ENCODE results near the gene TANGO2. TPM values are rescaled to one million over a fixed set of nuclear protein-coding genes. Genes with fewer than 3 reads are reported as not detected.
A peak's percentile ranks its signal among the peaks of the same experiment; 100 is the strongest.

The TANGO2 gene
- total and polyA plus RNA-seq, 7 experiments from 2014 or later = 20.0 to 43.1 (median 38.6) TPM

DNA sequence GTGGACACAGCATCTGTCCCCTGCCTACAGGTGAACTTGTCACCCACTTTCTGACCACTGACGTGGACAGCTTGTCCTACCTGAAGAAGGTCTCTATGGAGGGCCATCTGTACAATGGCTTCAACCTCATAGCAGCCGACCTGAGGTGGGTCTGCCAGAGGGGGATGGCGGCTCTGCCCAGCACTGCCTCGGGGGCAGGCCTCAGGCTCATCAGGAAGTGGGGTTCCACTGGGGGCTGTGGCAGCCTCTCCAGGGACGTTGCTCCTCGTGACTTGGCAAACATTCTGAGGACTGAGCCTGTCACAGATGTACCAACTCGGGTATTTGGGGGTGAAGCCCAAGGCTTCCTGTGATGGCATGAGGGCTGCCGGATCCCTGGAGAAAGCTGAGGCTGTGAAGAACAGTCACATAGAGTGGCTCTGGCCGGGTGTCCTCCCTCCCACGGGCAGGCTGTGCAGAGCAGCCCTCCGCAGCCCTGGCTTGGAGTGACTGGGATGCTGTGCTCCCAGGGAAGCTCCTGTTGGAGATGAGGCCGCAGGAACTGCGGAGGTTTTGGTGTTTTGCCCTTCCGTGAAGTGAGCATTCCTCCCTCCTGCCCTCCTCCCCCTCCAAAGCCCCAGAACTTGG is 32.6 kb downstream of the TANGO2 start:
- peaks cover 0 to 6% (median under 1%) of the 10 kb centered on the region in 7 donors for H3K4me1 Mint-ChIP-seq
- ChIA-PET CTCF (no interaction called here), POLR2A (no interaction called here)
- peaks cover 0 to 3% (median 0%) of the 10 kb centered on the region in 11 donors for H3K9me3 Mint-ChIP-seq
- H3K36me3 ChIP-seq (ENCODE audit: control insufficient read depth in 2 of 3, insufficient read depth in 3 of 3, low read length in 3 of 3) = peaks cover 0 to 64% (median 0%) of the 10 kb centered on the region in 3 experiments
- intact Hi-C loops (cut with micrococcal nuclease) = no loop called here
- H3K27me3 ChIP-seq (ENCODE audit: control insufficient read depth in 2 of 2, insufficient read depth in 2 of 2, low read length in 2 of 2) = no peaks in the 10 kb centered on the region
- H3K4me1 ChIP-seq (ENCODE audit: control insufficient read depth in 2 of 2, insufficient read depth in 2 of 2, low read length in 2 of 2) = no peaks in the 10 kb centered on the region
- no peak overlapping the region for H3K27ac Mint-ChIP-seq
- peaks cover 4 to 19% (median 11%) of the 10 kb centered on the region in 5 donors for H3K36me3 Mint-ChIP-seq
- no peaks in the 10 kb centered on the region for H3K9me3 ChIP-seq (ENCODE audit: control insufficient read depth in 2 of 3, low read length in 3 of 3)
- H3K4me3 Mint-ChIP-seq = no peak overlapping the region
- H3K27me3 Mint-ChIP-seq = no peaks in the 10 kb centered on the region
- ATAC-seq (no peak), DNase-seq (no peak)
- H3K27ac ChIP-seq (ENCODE audit: low read depth, low read length) = no peak overlapping the region
- H3K4me3 ChIP-seq (ENCODE audit: low read length) = no peak overlapping the region

DNA sequence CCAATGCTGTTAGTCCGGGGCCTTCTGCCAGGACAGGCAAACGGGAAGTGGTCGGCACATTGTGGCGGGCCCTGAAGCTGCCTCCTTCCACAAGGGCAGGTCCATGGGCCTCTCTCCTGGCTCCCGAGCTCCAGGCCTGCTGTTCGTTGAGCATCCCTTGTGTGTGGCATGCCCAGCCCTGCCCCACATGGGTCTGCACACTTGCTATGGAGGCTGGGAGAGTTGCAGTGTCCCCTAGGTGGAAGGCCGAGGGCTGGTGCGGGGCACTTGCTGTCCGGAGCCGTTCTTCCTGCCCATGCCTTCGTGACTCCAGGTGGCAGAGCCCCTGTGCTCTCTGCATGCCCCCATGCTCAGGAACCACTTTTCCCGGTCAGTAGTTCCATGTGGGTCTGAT is 33.1 kb downstream of the TANGO2 start:
- no peaks in the 10 kb centered on the region for H3K27me3 ChIP-seq (ENCODE audit: control insufficient read depth in 2 of 2, insufficient read depth in 2 of 2, low read length in 2 of 2)
- H3K4me3 Mint-ChIP-seq = no peak overlapping the region
- peaks cover 0 to 2% (median 0%) of the 10 kb centered on the region in 11 donors for H3K9me3 Mint-ChIP-seq
- CTCF ChIA-PET = no interaction called here
- peaks cover 0 to 69% (median 0%) of the 10 kb centered on the region in 3 experiments for H3K36me3 ChIP-seq (ENCODE audit: control insufficient read depth in 2 of 3, insufficient read depth in 3 of 3, low read length in 3 of 3)
- no peak overlapping the region for H3K27ac Mint-ChIP-seq
- no peak for ATAC-seq
- peaks cover 0 to 10% (median 5%) of the 10 kb centered on the region in 7 donors for H3K4me1 Mint-ChIP-seq
- intact Hi-C loops (cut with micrococcal nuclease) = no loop called here
- no peaks in the 10 kb centered on the region for H3K27me3 Mint-ChIP-seq
- no peak overlapping the region for H3K27ac ChIP-seq (ENCODE audit: low read depth, low read length)
- POLR2A ChIA-PET = no interaction called here
- H3K36me3 Mint-ChIP-seq = peaks cover 4 to 17% (median 11%) of the 10 kb centered on the region in 5 donors
- H3K4me3 ChIP-seq (ENCODE audit: low read length) = no peak overlapping the region
- no peaks in the 10 kb centered on the region for H3K4me1 ChIP-seq (ENCODE audit: control insufficient read depth in 2 of 2, insufficient read depth in 2 of 2, low read length in 2 of 2)
- no peaks in the 10 kb centered on the region for H3K9me3 ChIP-seq (ENCODE audit: control insufficient read depth in 2 of 3, low read length in 3 of 3)
- no peak for DNase-seq

DNA sequence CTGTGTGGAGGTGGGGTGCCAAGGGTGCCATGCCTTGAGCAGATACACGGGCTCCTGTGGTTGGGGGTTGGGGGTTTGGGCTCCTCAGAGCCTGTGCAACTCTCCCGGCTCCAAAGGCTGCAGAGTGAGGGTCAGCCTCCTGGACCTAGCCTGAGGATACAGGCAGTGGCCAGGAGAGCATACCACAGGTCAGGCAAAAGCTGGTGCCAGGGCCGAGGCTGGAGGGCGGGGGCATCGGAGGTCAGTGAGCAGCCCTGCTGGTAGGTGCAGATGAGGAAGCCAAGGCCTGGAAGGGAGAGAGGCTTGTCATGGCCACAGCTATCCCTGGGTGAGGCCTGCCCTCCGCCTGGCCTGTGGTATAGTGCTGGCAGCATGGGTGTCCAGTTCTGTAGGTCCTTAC is 33.6 kb downstream of the TANGO2 start:
- POLR2A ChIA-PET = no interaction called here
- peaks cover 0 to 71% (median 0%) of the 10 kb centered on the region in 3 experiments for H3K36me3 ChIP-seq (ENCODE audit: control insufficient read depth in 2 of 3, insufficient read depth in 3 of 3, low read length in 3 of 3)

DNA sequence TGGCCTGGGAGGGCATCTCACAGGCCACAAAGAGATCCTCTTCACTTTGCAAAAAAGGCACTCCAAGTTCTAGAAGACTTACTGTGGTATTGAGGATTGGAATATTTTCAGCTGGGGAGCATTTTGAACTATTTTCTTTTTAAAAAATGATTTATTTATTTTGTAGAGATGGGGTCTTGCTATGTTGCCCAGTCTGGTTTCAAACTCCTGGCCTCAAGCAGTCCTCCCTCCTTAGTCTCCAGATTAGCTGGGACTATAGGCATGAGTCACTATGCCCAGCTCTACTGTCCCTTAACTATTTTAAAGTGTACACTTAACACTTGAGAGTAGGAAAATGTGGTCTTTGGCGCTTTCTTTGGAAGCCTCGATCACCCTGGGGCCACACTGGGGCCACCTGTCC is 34.2 kb downstream of the TANGO2 start:
- Mint-ChIP-seq H3K4me1 (peaks cover 0 to 15% (median 6%) of the 10 kb centered on the region in 7 donors), H3K9me3 (peaks cover 0 to 1% (median 0%) of the 10 kb centered on the region in 11 donors), H3K27ac (peak overlapping the region in 2 of 9 donors; percentile 21 to 41), H3K4me3 (no peak overlapping the region), H3K27me3 (no peaks in the 10 kb centered on the region), H3K36me3 (peaks cover 4 to 16% (median 9%) of the 10 kb centered on the region in 5 donors)
- ChIA-PET CTCF (interaction anchor here (0.6 kb wide), 1 partner anchor 9 kb away, joined by 3 read pairs; no protein-coding TSS in a partner anchor), POLR2A (no interaction called here)
- no peaks in the 10 kb centered on the region for H3K27me3 ChIP-seq (ENCODE audit: control insufficient read depth in 2 of 2, insufficient read depth in 2 of 2, low read length in 2 of 2)
- no peak for ATAC-seq
- intact Hi-C loops (cut with micrococcal nuclease) = no loop called here
- DNase-seq = no peak
- no peaks in the 10 kb centered on the region for H3K9me3 ChIP-seq (ENCODE audit: control insufficient read depth in 2 of 3, low read length in 3 of 3)
- H3K36me3 ChIP-seq (ENCODE audit: control insufficient read depth in 2 of 3, insufficient read depth in 3 of 3, low read length in 3 of 3) = peaks cover 0 to 71% (median 0%) of the 10 kb centered on the region in 3 experiments
- H3K27ac ChIP-seq (ENCODE audit: low read depth, low read length) = no peak overlapping the region
- no peaks in the 10 kb centered on the region for H3K4me1 ChIP-seq (ENCODE audit: control insufficient read depth in 2 of 2, insufficient read depth in 2 of 2, low read length in 2 of 2)
- H3K4me3 ChIP-seq (ENCODE audit: low read length) = no peak overlapping the region

More for the DNA sequence above, 33.6 kb downstream of the TANGO2 start:
- Mint-ChIP-seq H3K36me3 (peaks cover 4 to 16% (median 11%) of the 10 kb centered on the region in 5 donors), H3K9me3 (peaks cover 0 to 1% (median 0%) of the 10 kb centered on the region in 11 donors), H3K4me1 (peaks cover 0 to 15% (median 6%) of the 10 kb centered on the region in 7 donors), H3K4me3 (no peak overlapping the region), H3K27ac (peak overlapping the region in 1 of 9 donors; percentile 41), H3K27me3 (no peaks in the 10 kb centered on the region)
- H3K4me1 ChIP-seq (ENCODE audit: control insufficient read depth in 2 of 2, insufficient read depth in 2 of 2, low read length in 2 of 2) = no peaks in the 10 kb centered on the region
- DNase-seq (no peak), ATAC-seq (no peak)
- CTCF ChIA-PET = no interaction called here
- no peaks in the 10 kb centered on the region for H3K27me3 ChIP-seq (ENCODE audit: control insufficient read depth in 2 of 2, insufficient read depth in 2 of 2, low read length in 2 of 2)
- no peak overlapping the region for H3K4me3 ChIP-seq (ENCODE audit: low read length)
- H3K27ac ChIP-seq (ENCODE audit: low read depth, low read length) = no peak overlapping the region
- no peaks in the 10 kb centered on the region for H3K9me3 ChIP-seq (ENCODE audit: control insufficient read depth in 2 of 3, low read length in 3 of 3)
- intact Hi-C loops (cut with micrococcal nuclease) = no loop called here

DNA sequence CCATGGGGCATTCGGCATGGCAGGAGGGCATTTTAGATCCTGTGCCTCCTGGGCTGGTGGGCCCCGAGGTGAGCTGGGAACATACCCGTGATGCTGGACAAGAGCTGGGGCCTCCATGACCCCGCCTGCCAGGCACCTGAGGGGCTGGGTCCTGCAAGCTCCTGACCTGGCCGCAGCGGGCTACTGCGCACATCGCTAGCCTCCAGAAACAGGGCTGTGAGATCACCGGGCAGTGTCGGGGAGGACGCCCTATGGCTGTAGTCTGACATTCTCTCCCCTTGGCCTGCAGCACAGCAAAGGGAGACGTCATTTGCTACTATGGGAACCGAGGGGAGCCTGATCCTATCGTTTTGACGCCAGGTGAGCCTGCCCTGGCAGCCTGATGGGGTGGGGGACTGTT is 34.7 kb downstream of the TANGO2 start:
- peaks cover 0 to 75% (median under 1%) of the 10 kb centered on the region in 3 experiments for H3K36me3 ChIP-seq (ENCODE audit: control insufficient read depth in 2 of 3, insufficient read depth in 3 of 3, low read length in 3 of 3)
- ATAC-seq (no peak), DNase-seq (no peak)
- Mint-ChIP-seq H3K9me3 (peaks cover 0 to 1% (median 0%) of the 10 kb centered on the region in 11 donors), H3K4me3 (no peak overlapping the region), H3K27me3 (no peaks in the 10 kb centered on the region), H3K36me3 (peaks cover 4 to 16% (median 9%) of the 10 kb centered on the region in 5 donors), H3K4me1 (peaks cover 0 to 15% (median 6%) of the 10 kb centered on the region in 7 donors), H3K27ac (no peak overlapping the region)
- POLR2A ChIA-PET = no interaction called here
- H3K27me3 ChIP-seq (ENCODE audit: control insufficient read depth in 2 of 2, insufficient read depth in 2 of 2, low read length in 2 of 2) = no peaks in the 10 kb centered on the region
- H3K4me1 ChIP-seq (ENCODE audit: control insufficient read depth in 2 of 2, insufficient read depth in 2 of 2, low read length in 2 of 2) = no peaks in the 10 kb centered on the region
- no peaks in the 10 kb centered on the region for H3K9me3 ChIP-seq (ENCODE audit: control insufficient read depth in 2 of 3, low read length in 3 of 3)
- no peak overlapping the region for H3K4me3 ChIP-seq (ENCODE audit: low read length)
- CTCF ChIA-PET = no interaction called here
- H3K27ac ChIP-seq (ENCODE audit: low read depth, low read length) = no peak overlapping the region
- intact Hi-C loops (cut with micrococcal nuclease) = no loop called here

DNA sequence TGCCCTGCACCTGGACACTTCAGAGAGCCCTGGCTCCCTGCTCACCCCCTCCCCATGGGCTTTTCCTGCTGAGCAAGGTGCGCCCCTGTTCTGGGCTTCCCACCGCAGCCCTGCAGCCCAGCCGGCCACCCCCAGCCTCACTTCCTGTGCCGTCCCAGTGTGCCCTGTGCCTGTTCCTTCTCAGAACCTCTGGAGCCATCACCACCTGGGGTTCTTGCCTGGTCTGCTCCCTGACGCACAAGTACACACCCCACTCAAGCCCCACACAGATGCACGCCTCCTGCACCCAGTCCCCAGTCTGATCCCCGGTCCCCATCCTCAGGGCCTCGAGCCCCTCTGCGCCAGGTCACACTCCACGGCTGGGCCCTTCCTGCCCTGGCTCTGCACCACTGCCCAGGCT is 35.3 kb downstream of the TANGO2 start:
- no peak for ATAC-seq

More for the DNA sequence above, 35.3 kb downstream of the TANGO2 start:
- intact Hi-C loops (cut with micrococcal nuclease) = no loop called here
- no peaks in the 10 kb centered on the region for H3K9me3 ChIP-seq (ENCODE audit: control insufficient read depth in 2 of 3, low read length in 3 of 3)
- Mint-ChIP-seq H3K36me3 (peaks cover 4 to 16% (median 9%) of the 10 kb centered on the region in 5 donors), H3K27ac (no peak overlapping the region), H3K4me3 (no peak overlapping the region), H3K4me1 (peaks cover 0 to 15% (median 6%) of the 10 kb centered on the region in 7 donors), H3K9me3 (peaks cover 0 to 1% (median 0%) of the 10 kb centered on the region in 11 donors), H3K27me3 (no peaks in the 10 kb centered on the region)
- no peaks in the 10 kb centered on the region for H3K27me3 ChIP-seq (ENCODE audit: control insufficient read depth in 2 of 2, insufficient read depth in 2 of 2, low read length in 2 of 2)
- no peaks in the 10 kb centered on the region for H3K4me1 ChIP-seq (ENCODE audit: control insufficient read depth in 2 of 2, insufficient read depth in 2 of 2, low read length in 2 of 2)
- ChIA-PET CTCF (no interaction called here), POLR2A (no interaction called here)
- H3K27ac ChIP-seq (ENCODE audit: low read depth, low read length) = no peak overlapping the region
- H3K4me3 ChIP-seq (ENCODE audit: low read length) = no peak overlapping the region
- no peak for DNase-seq
- H3K36me3 ChIP-seq (ENCODE audit: control insufficient read depth in 2 of 3, insufficient read depth in 3 of 3, low read length in 3 of 3) = peaks cover 0 to 80% (median 4%) of the 10 kb centered on the region in 3 experiments
